GM23338 (cell line): ENCODE data around the gene SPNS3. TPM values are rescaled to one million over a fixed set of nuclear protein-coding genes. Genes with fewer than 3 reads are reported as not detected.

Experiments used
- ATAC-seq: fragments of 200-7000 bp; cut with Tn5 transposase; 3 replicates; pipeline ENCODE4 v1.9.1; 2020
- DNase-seq: peaks from one replicate; pipeline ENCODE4 v3.0.0-alpha.2; 2015; ENCODE audit warnings: low spot score
- H2AFZ ChIP-seq: fragments of 200-600 bp; sonication (generic); 2 replicates; pipeline ENCODE4 v1.8.0; 2016; ENCODE audit warnings: antibody characterized with exemption, mild to moderate bottlenecking, moderate library complexity
- H3F3A ChIP-seq: fragments of 200-600 bp; sonication (generic); replicated peaks from 2 replicates; pipeline ENCODE4 v1.8.0; 2017; ENCODE audit warnings: antibody characterized with exemption, mixed run types, low read depth
- H3K27ac ChIP-seq: fragments of 200-600 bp; sonication (generic); 2 replicates; pipeline ENCODE4 v1.6.1; 2016; ENCODE audit warnings: low read depth
- H3K27me3 ChIP-seq: fragments of 200-600 bp; sonication (generic); 2 replicates; pipeline ENCODE4 v1.8.0; 2016; ENCODE audit warnings: mild to moderate bottlenecking, mixed run types, moderate library complexity; ENCODE audit not compliant: insufficient read depth
- H3K36me3 ChIP-seq: fragments of 200-600 bp; sonication (generic); 2 replicates; pipeline ENCODE4 v1.8.0; 2016; ENCODE audit warnings: mild to moderate bottlenecking; ENCODE audit not compliant: insufficient read depth
- H3K4me1 ChIP-seq: fragments of 200-600 bp; sonication (generic); 2 replicates; pipeline ENCODE4 v1.8.0; 2016; ENCODE audit warnings: mild to moderate bottlenecking, moderate library complexity; ENCODE audit not compliant: insufficient read depth
- H3K4me2 ChIP-seq: fragments of 200-600 bp; sonication (generic); 2 replicates; pipeline ENCODE4 v1.7.1; 2017; ENCODE audit warnings: mixed run types
- H3K4me3 ChIP-seq: fragments of 200-600 bp; sonication (generic); 2 replicates; pipeline ENCODE4 v1.6.1; 2016; ENCODE audit warnings: mixed run types
- H3K79me2 ChIP-seq: fragments of 200-600 bp; sonication (generic); replicated peaks from 2 replicates; pipeline ENCODE4 v1.8.0; 2017; ENCODE audit warnings: mild to moderate bottlenecking; ENCODE audit not compliant: insufficient read depth
- H3K9me2 ChIP-seq: fragments of 200-600 bp; sonication (generic); 2 replicates; pipeline ENCODE4 v1.8.0; 2017; ENCODE audit not compliant: insufficient read depth
- H4K20me1 ChIP-seq: fragments of 200-600 bp; sonication (generic); replicated peaks from 2 replicates; pipeline ENCODE4 v1.8.0; 2017; ENCODE audit warnings: mild to moderate bottlenecking; ENCODE audit not compliant: insufficient read depth
- H3K27ac Mint-ChIP-seq: 2 replicates; pipeline ENCODE4 v1.8.0; 2020; ENCODE audit warnings: inconsistent platforms, mild to moderate bottlenecking, moderate library complexity, mixed read lengths
- H3K27me3 Mint-ChIP-seq: 3 replicates; pipeline ENCODE4 v1.8.0; 2022; ENCODE audit warnings: low read depth, mild to moderate bottlenecking, moderate library complexity, mixed read lengths, inconsistent platforms; ENCODE audit not compliant: insufficient read depth, poor library complexity
- H3K36me3 Mint-ChIP-seq: 3 replicates; pipeline ENCODE4 v1.8.0; 2021; ENCODE audit warnings: low read depth, mild to moderate bottlenecking, inconsistent platforms, moderate library complexity, mixed read lengths
- H3K4me1 Mint-ChIP-seq: 3 replicates; pipeline ENCODE4 v1.8.0; 2020; ENCODE audit warnings: mild to moderate bottlenecking, inconsistent platforms, mixed read lengths
- H3K4me3 Mint-ChIP-seq: 3 replicates; pipeline ENCODE4 v1.8.0; 2021; ENCODE audit warnings: moderate library complexity, mild to moderate bottlenecking, inconsistent platforms, mixed read lengths
- H3K9me3 Mint-ChIP-seq: 3 replicates; pipeline ENCODE4 v1.8.0; 2020; ENCODE audit warnings: moderate library complexity, mild to moderate bottlenecking, inconsistent platforms, mixed read lengths
- ETS1 ChIP-seq: IDR thresholded peaks from 2 replicates; pipeline ENCODE4 v1.6.1; 2016; ENCODE audit warnings: antibody characterized with exemption
- EZH2phosphoT487 ChIP-seq: fragments of 200-600 bp; sonication (generic); IDR thresholded peaks from one replicate; pipeline ENCODE4 v1.8.1; 2018; ENCODE audit warnings: antibody characterized with exemption; ENCODE audit not compliant: unreplicated experiment
- REST ChIP-seq: IDR thresholded peaks from one replicate; pipeline ENCODE4 v1.6.1; 2018; ENCODE audit warnings: antibody characterized with exemption; ENCODE audit not compliant: unreplicated experiment
- ZNF462 ChIP-seq: fragments of 250-450 bp; sonication (Bioruptor Pico); IDR thresholded peaks from 2 replicates; pipeline ENCODE4 v1.5.0; 2020; ENCODE audit warnings: mild to moderate bottlenecking, moderate library complexity
- polyA plus RNA-seq: library from polyadenylated mRNA; unstranded; fragments of >200 nt; fragmentation: Nextera tagmentation; extraction: Ambion mirVana; gene quantifications from 2 replicates; pipeline ENCODE4 v1.2.1, GENCODE V29; 2016
- total RNA-seq: library from RNA; depleted of rRNA; stranded (reverse); fragments of >200 nt; shearing (Covaris generic); gene quantifications from 2 replicates; pipeline ENCODE4 v1.2.3, GENCODE V29; 2014

SPNS3 gene
- total and polyA plus RNA-seq, 2 experiments from 2014 or later = not detected

GRCh38 chr17:4425398-4425797 is 8.3 kb upstream of the SPNS3 start:
- Histone ChIP-seq H3K4me2 (no peak overlapping the region), H3F3A (0 out of 2 replicates have a peak, but pooled peaks cover 3% of the 10 kb centered on the region), H2AFZ (no peak overlapping the region), H3K27ac (no peak overlapping the region), H3K4me1 (no peaks in the 10 kb centered on the region), H3K36me3 (no peaks in the 10 kb centered on the region), H3K4me3 (no peak overlapping the region), H3K27me3 (no peaks in the 10 kb centered on the region), H3K9me2 (no peaks in the 10 kb centered on the region), H4K20me1 (no peaks in the 10 kb centered on the region), H3K79me2 (no peaks in the 10 kb centered on the region)
- H3K9me3 Mint-ChIP-seq = peaks cover 2% of the 10 kb centered on the region; the same call in 1 of the 3 replicates
- DNase-seq (no peak), ATAC-seq (no peak)
- H3K27me3 Mint-ChIP-seq = peaks cover 7% of the 10 kb centered on the region
- H3K27ac Mint-ChIP-seq = no peak overlapping the region
- no peak overlapping the region for H3K4me3 Mint-ChIP-seq
- no peaks in the 10 kb centered on the region for H3K36me3 Mint-ChIP-seq
- H3K4me1 Mint-ChIP-seq = no peaks in the 10 kb centered on the region
- no peak for TF ChIP-seq REST
- TF ChIP-seq EZH2phosphoT487 = no peak
- TF ChIP-seq ETS1 = no peak
- no peak for TF ChIP-seq ZNF462
